HEK293T (cell line): ENCODE results near the gene SRGAP1.

ENCODE experiments used
- CTCF ChIA-PET: fragments of 350-600 bp; formaldehyde crosslinking; extraction: SDS; loops from one replicate; lab custom pipeline; 2021; ENCODE audit warnings: antibody characterized with exemption, inconsistent platforms; lab: Yijun Ruan, JAX
- POLR2A ChIA-PET: fragments of 350-600 bp; formaldehyde crosslinking; extraction: SDS; loops from one replicate; lab custom pipeline; 2020; ENCODE audit warnings: antibody characterized with exemption, inconsistent platforms; lab: Yijun Ruan, JAX
- DNase-seq: peaks from one replicate; pipeline ENCODE4 v3.0.0; 2012; ENCODE audit warnings: mixed read lengths; ENCODE audit errors: extremely low spot score
- ARNT ChIP-seq: fragments of 450-650 bp; IDR thresholded peaks from 2 replicates; pipeline ENCODE4 v1.6.1; 2017; ENCODE audit warnings: mild to moderate bottlenecking
- BHLHE40 ChIP-seq: fragments of 450-650 bp; IDR thresholded peaks from 2 replicates; pipeline ENCODE4 v1.6.1; 2016; ENCODE audit warnings: mild to moderate bottlenecking, moderate library complexity, borderline replicate concordance
- CTBP1 ChIP-seq: fragments of 450-650 bp; IDR thresholded peaks from 2 replicates; pipeline ENCODE4 v1.6.1; 2016; ENCODE audit warnings: borderline replicate concordance
- ELF4 ChIP-seq: fragments of 450-650 bp; IDR thresholded peaks from 2 replicates; pipeline ENCODE4 v1.6.1; 2017; ENCODE audit warnings: antibody characterized with exemption
- FOXA1 ChIP-seq: fragments of 450-650 bp; IDR thresholded peaks from 2 replicates; pipeline ENCODE4 v1.6.1; 2016; ENCODE audit warnings: mild to moderate bottlenecking
- FOXK2 ChIP-seq: fragments of 450-650 bp; IDR thresholded peaks from 2 replicates; pipeline ENCODE4 v1.6.1; 2016; ENCODE audit warnings: mild to moderate bottlenecking
- FOXM1 ChIP-seq: fragments of 450-650 bp; IDR thresholded peaks from 2 replicates; pipeline ENCODE4 v1.6.1; 2017; ENCODE audit warnings: mild to moderate bottlenecking, borderline replicate concordance
- HDGF ChIP-seq: fragments of 450-650 bp; IDR thresholded peaks from 2 replicates; pipeline ENCODE4 v1.6.1; 2017; ENCODE audit warnings: antibody characterized with exemption, borderline replicate concordance
- L3MBTL2 ChIP-seq: fragments of 450-650 bp; conservative IDR thresholded peaks from 2 replicates; pipeline ENCODE4 v1.6.1; 2016; ENCODE audit warnings: mild to moderate bottlenecking
- LEF1 ChIP-seq: fragments of 450-650 bp; IDR thresholded peaks from 2 replicates; pipeline ENCODE4 v1.6.1; 2017; ENCODE audit warnings: mild to moderate bottlenecking, borderline replicate concordance
- NFRKB ChIP-seq: fragments of 450-650 bp; IDR thresholded peaks from 2 replicates; pipeline ENCODE4 v1.6.1; 2016; ENCODE audit warnings: mild to moderate bottlenecking, moderate library complexity
- SP1 ChIP-seq: fragments of 450-650 bp; IDR thresholded peaks from 2 replicates; pipeline ENCODE4 v1.6.1; 2017
- SUZ12 ChIP-seq: fragments of 450-650 bp; IDR thresholded peaks from 2 replicates; pipeline ENCODE4 v1.6.1; 2016; ENCODE audit warnings: mild to moderate bottlenecking
- TARDBP ChIP-seq: fragments of 450-650 bp; IDR thresholded peaks from 2 replicates; pipeline ENCODE4 v1.6.1; 2016
- ZNF384 ChIP-seq: fragments of 450-650 bp; IDR thresholded peaks from 2 replicates; pipeline ENCODE4 v1.6.1; 2016
- TF ChIP-seq, protein P1 (sequence below): fragments of 450-650 bp; IDR thresholded peaks from 2 replicates; pipeline ENCODE4 v1.6.1; 2016

The SRGAP1 gene

GRCh38 chr12:63811334-63811733 is 33.2 kb upstream of the SRGAP1 start:
- POLR2A ChIA-PET, result no interaction called here
- TF ChIP-seq HDGF, result no peak
- TF ChIP-seq TARDBP, result no peak
- no peak for TF ChIP-seq ELF4
- TF ChIP-seq ZNF384, result no peak
- no peak for TF ChIP-seq BHLHE40
- no peak for TF ChIP-seq FOXA1
- TF ChIP-seq FOXM1, result no peak
- no peak for TF ChIP-seq LEF1
- no peak for TF ChIP-seq ARNT
- TF ChIP-seq, protein P1, sequence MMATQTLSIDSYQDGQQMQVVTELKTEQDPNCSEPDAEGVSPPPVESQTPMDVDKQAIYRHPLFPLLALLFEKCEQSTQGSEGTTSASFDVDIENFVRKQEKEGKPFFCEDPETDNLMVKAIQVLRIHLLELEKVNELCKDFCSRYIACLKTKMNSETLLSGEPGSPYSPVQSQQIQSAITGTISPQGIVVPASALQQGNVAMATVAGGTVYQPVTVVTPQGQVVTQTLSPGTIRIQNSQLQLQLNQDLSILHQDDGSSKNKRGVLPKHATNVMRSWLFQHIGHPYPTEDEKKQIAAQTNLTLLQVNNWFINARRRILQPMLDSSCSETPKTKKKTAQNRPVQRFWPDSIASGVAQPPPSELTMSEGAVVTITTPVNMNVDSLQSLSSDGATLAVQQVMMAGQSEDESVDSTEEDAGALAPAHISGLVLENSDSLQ, result no peak
- TF ChIP-seq FOXK2, result no peak
- no peak for TF ChIP-seq SUZ12
- no peak for TF ChIP-seq SP1
- TF ChIP-seq L3MBTL2, result no peak
- CTCF ChIA-PET, result no interaction called here
- no peak for DNase-seq

GRCh38 chr12:63811755-63812154 is 32.7 kb upstream of the SRGAP1 start:
- TF ChIP-seq ARNT, result no peak
- TF ChIP-seq, protein P1, result no peak
- no peak for TF ChIP-seq SUZ12
- TF ChIP-seq BHLHE40, result no peak
- no peak for TF ChIP-seq CTBP1
- TF ChIP-seq ELF4, result no peak
- TF ChIP-seq TARDBP, result no peak
- POLR2A ChIA-PET, result no interaction called here
- CTCF ChIA-PET, result no interaction called here
- no peak for DNase-seq

DNA sequence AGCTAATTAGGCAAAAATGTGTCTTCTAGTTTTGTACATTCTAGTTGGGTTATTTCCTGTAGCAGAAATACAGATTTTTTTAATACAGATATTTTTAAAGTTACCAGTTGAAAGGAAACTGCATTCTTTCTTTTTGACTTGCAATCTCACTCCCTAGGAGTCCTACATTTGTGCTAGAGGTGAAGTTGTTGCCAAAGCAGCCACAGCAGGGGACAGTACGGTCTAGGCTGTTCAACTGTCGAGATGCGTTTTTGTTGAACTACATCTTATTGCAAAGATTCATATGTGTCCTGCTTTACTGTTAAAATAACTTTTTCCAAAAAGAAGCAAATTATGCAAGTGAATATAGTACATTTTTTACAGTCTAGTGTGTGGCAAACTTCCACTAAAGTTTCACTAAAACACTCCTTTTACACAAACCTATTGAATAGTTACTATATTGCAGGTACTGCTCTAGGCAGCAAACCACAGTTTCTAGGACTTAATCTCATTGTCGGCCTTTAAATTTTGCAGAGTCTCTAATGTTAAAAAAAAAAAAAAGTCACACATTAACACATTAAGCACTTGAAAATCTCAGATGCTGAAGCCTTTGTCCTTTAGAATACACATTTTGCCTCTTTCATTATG is 30.2 kb upstream of the SRGAP1 start:
- ChIA-PET POLR2A (no interaction called here), CTCF (interaction anchor here (0.6 kb wide), 1 partner anchor 731 kb away, joined by 6 read pairs; no protein-coding TSS in a partner anchor)
- TF ChIP-seq BHLHE40 (no peak), L3MBTL2 (no peak), SUZ12 (no peak), NFRKB (no peak), HDGF (no peak), ZNF384 (no peak), SP1 (no peak), FOXM1 (no peak)
- TF ChIP-seq, protein P1, result no peak
- no peak for DNase-seq

DNA sequence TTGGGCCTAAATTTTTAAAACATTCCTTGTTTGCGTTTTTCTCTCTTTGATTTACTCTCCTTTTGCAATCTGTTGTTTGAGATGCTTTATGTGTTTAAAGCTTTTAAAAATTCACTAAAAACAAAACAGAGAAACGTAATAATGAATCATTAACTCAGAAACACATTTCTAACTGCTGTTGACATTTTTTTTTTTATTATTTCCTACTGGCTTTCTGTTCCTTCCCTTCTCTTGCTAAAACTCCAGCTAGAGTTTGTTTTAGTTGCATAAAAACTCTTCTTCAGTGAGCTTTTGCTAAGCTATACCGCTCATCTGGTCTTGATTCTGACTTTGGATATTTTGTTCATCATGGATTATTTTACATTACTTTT is 29.0 kb upstream of the SRGAP1 start:
- no peak for DNase-seq
- ChIA-PET POLR2A (no interaction called here), CTCF (no interaction called here)
- no peak for TF ChIP-seq L3MBTL2
- no peak for TF ChIP-seq BHLHE40
- TF ChIP-seq, protein P1, result no peak
- TF ChIP-seq ZNF384, result no peak
- TF ChIP-seq ARNT, result no peak
- no peak for TF ChIP-seq FOXA1
- no peak for TF ChIP-seq NFRKB
- no peak for TF ChIP-seq CTBP1
- no peak for TF ChIP-seq HDGF
- no peak for TF ChIP-seq LEF1
- TF ChIP-seq ELF4, result no peak
- TF ChIP-seq FOXK2, result no peak
- TF ChIP-seq FOXM1, result no peak
- no peak for TF ChIP-seq SP1
- no peak for TF ChIP-seq TARDBP
- TF ChIP-seq SUZ12, result no peak

DNA sequence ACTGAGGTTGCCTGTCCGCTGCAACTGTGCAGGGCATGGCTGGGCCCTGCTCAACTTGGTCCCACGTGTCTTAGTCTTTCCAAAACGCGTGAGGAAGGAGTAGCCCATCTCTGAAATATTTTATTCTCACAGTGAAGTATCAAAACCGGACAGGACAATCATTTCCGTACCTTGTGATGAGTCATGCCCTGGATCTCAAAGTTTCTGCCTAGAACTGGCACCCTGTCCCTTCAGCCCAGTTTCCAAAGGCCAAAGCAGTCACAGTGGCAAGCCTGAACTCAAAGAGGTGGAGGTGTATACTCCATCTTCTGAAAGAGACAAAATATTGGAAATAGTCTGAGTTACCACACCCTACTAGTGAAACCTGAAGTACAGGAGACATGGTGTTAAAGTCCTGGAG is 28.5 kb upstream of the SRGAP1 start:
- ChIA-PET POLR2A (no interaction called here), CTCF (no interaction called here)
- TF ChIP-seq HDGF, result no peak
- no peak for TF ChIP-seq ZNF384
- no peak for TF ChIP-seq SUZ12
- TF ChIP-seq LEF1, result no peak
- TF ChIP-seq, protein P1, result no peak
- TF ChIP-seq L3MBTL2, result no peak
- TF ChIP-seq SP1, result no peak
- TF ChIP-seq FOXM1, result no peak
- TF ChIP-seq CTBP1, result no peak
- TF ChIP-seq ELF4, result no peak
- no peak for TF ChIP-seq FOXA1
- TF ChIP-seq FOXK2, result no peak
- TF ChIP-seq ARNT, result no peak
- no peak for TF ChIP-seq TARDBP
- TF ChIP-seq NFRKB, result no peak
- TF ChIP-seq BHLHE40, result no peak
- DNase-seq, result no peak
